GM18508 (cell line): ENCODE measurements around the gene HSD17B2.

Experiments
- ATAC-seq: cut with Tn5 transposase; IDR thresholded peaks from one replicate; pipeline ENCODE4 v1.9.1; 2021; ENCODE audit warnings: moderate number of reproducible peaks; ENCODE audit not compliant: insufficient read depth, unreplicated experiment

Gene HSD17B2

DNA sequence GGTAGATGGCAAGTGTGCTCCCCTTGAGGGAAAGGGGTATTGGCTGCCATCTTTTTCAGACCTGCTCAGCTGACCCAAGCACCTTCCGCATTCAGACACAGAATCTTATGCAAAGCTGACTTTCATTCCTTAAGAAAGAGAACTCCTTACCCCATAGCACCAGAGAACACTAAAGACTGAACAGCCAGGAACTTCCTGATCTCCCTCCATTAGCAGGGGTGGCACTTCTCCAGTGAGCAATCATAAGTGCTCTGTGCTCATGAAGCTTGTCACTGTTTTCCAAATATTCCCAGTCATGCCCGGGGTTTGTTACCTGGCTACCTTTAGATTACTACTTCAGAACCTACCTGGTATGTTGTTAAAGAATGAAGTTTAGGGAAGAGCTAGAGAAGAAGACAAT is 11.9 kb downstream of the HSD17B2 start:
- no peak for ATAC-seq

DNA sequence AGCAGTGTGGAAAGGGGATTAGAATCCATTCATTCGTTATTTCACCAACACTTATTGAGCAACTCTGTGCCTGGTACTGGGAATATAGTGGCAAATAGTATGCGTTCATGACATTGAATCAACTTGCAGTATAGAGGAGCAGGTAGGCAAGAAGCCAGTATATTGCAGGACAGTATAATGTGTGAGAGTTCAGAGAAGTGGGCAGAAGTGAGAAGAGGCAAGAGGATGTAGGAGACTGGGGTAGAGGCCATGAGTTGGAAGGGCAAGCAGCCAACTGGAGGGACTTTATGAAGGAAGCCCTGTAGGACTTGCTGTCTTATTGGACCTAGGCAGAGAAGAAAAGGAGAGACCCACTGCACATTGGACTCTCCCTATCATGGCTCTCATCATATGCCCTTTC is 12.3 kb downstream of the HSD17B2 start:
- ATAC-seq, result no peak

DNA sequence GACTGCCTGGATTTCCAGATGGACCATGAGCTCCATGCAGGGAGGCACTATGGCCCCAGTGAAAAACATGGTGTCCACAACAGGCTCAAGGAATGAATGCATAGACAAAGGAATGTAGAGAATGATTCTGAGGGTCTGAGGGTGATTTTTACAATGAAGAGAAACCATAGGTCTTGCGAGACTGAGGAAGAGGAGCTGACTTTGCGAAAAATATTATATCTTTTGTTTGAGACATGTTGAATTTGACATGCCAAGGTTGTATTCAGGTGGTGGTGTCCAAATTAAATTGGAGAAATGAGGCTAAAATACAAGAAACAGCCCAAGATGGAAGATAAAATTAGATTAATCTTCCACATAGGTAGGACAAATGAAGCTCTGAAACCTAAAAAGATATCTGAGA is 12.7 kb downstream of the HSD17B2 start:
- ATAC-seq, result no peak

DNA sequence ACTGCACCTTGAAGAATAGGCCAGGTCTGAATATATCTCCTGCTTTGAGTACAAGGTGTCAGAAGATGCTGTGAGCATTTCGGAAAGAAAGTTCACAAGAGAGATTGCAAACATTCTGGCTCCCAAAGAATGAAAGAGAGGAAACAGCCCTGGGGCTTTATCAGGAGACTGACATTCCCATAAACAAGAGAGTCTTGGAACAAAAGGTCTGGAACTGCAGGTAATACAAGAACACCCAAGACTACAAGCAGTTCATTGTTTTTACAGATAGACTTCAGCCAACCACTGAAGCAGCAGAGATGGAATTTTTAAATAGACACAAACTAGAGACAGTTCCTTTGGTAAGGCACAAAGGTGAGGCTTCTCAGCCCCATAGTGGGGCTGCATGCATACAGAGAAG is 14.4 kb downstream of the HSD17B2 start:
- no peak for ATAC-seq

GRCh38 chr16:82050506-82050905 is 15.5 kb downstream of the HSD17B2 start:
- ATAC-seq, result no peak

GRCh38 chr16:82050909-82051357 is 15.9 kb downstream of the HSD17B2 start:
- no peak for ATAC-seq

DNA sequence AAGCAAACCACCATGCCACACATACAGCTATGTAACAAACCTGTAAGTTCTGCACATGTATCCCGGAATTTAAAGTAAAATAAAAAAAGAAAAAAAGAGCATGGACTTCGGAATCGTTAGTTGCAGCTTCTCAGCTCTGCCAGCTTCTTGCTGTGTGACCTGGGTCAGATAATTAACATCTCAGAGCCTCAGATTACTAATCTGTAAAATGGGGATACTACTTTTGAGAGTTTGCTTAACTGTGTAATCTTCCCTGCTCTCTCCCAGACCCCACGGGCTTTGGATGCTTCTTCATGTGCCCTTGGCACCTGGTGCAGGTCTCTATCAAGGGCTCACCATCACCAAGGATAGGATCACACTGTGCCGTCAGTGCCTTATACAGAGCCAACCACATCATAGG is 16.6 kb downstream of the HSD17B2 start:
- ATAC-seq, result no peak

DNA sequence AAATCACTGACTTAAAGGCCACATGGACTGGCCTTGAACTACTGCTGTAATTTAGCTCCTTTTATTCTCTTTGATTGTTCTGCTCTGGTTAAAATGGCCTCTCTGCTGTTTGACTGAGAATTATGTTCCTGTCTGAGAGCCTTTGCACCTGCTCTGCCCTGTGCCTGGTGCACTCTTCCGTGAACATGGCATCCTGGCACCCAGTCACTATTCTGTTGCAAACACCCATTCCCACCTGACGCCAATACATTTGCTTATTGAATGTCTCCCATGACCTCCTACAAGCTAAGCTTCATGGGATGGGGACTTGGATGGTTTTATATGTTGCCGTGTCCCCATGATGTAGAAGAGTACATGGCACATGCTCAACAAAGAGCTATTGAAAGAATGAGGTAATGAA is 20.1 kb downstream of the HSD17B2 start:
- ATAC-seq, result no peak

DNA sequence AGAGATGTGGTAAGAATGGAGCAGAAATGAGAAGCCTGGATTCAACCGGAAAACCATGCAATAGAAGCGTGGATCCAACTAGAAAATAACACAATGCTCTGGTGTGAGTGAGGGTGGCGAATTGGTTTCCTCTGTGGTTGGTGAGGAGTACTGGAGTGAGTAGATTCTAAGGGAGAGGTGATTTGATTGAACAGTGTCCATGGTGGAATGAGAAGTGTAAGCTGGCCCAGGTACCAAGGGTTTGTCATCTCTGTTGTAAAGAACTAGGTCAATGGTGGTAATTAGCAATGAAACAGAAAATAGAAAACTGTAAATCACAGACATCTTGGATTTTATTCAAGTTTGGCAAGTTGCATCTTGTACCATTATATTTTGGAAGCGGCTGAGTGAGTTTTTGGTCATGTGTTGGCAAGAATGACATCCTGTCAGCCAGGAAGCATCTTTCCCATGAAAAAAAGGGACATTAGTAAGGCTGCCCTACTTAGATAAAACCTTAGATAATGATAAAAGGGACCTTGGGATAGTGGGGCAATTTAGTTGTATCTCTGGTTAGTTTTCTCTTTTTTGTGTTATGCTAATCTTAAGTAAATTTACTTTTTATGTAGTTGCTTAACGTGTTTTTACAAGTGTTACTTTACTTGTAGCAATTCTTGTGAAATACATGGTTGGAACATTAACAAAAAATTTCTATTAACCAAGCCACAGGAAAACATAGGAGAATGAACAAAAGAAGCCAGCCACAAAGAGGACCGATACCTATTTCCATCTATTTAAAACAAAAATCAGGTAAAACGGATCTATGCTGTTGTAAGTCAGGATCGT is 20.9 kb downstream of the HSD17B2 start:
- ATAC-seq, result no peak

GRCh38 chr16:82056550-82056896 is 21.5 kb downstream of the HSD17B2 start:
- no peak for ATAC-seq

- ATAC-seq, result no peak
Measured at GRCh38 chr16:82059161-82059982, 24.3 kb downstream of the HSD17B2 start.

- ATAC-seq, result no peak
Measured at GRCh38 chr16:82059983-82060421, 24.9 kb downstream of the HSD17B2 start.

- ATAC-seq, result no peak
Measured at GRCh38 chr16:82061861-82062525, 26.9 kb downstream of the HSD17B2 start.

GRCh38 chr16:82062645-82063058 is 27.6 kb downstream of the HSD17B2 start:
- no peak for ATAC-seq

DNA sequence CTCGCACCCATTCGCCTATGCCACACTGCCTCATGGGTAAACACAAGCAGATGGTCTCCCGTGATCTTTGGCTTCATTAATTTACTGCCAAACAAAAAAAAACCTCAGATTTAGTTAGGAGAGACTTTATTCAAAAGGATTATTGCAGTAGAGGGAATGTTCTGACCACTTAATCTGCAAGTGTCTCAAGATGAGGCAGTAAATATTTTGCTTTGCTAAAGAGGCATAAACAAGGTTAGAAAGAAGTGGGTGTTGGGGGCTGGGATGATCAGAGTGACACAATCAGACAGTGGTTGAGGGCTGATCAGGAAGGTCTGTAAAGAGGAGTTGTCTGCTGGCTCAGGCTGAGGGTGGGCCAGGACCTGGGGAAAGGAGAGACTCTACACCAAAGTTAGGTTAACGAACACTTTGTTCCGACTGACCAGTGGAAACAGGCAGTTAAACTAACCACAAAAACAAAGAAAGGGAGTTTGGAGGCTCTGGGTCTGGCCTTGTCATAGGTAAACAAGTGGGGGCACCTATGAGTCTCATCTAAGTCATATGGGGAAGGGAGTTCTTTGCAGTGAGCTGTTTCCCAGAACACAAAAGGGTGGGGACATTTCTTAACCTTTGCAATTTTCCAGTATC is 28.5 kb downstream of the HSD17B2 start:
- ATAC-seq, result no peak

DNA sequence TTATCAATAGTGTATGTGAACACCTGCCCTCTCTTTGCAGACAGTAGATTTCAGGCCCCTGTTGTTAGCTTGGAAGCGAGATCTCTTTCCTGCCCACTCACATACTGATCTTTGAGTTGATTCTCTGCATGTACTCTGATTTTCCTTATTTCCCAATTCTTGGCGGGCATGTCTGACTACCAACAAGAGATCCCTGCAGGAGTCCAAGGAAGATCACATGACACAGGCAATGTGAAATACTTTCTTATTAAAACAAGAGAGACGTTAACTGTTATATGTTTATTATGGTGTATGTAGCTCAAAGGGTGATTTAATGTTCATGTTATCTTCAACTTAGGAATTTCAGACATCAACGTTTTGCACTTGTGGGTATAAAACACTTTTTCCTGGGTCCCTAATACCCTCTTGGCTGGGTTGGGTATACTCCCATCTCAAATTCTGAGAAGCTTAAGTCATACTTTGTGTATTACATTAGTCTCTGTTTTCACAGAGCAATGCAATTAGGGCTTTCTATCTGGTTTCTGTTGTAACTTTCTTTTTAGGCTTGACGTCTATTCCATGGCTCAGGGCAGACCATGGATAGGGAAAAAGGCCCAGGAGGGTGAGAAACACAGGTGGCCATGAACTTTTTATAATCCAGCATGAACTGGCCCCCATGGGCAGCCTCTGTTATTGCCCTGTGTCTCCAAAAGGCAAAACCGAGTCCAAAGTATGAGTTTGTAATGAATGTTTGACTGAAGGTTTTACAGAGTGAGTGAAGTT is 32.2 kb downstream of the HSD17B2 start:
- no peak for ATAC-seq

GRCh38 chr16:82067804-82068325 is 32.8 kb downstream of the HSD17B2 start:
- no peak for ATAC-seq

DNA sequence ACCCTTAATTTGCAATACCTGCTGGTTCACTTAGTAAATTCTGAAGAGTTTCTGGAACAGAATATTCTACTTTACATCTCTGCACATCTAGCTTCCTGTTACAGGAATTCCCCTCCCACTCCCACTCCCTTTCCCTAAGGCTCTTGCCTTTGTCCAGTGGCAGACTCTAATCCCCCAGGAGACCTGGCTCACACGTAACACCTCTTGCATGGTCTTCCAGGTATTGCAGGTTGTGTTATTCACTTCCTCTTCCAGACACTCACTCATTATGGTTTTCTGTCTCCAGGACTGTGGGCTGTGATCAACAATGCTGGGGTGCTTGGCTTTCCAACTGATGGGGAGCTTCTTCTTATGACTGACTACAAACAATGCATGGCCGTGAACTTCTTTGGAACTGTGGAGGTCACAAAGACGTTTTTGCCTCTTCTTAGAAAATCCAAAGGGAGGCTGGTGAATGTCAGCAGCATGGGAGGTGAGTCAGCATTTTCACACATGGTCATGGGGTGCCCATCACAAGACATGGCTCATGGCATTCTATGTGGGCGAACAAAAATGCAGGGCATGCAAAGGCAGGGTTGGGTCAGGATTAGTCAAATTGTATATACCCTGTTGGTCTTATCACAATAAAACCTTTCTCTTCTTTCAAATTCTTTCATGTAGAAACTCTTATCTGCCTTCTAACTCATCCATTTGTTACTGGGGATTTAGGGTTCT is 35.8 kb downstream of the HSD17B2 start:
- ATAC-seq, result no peak

- no peak for ATAC-seq
Measured at GRCh38 chr16:82071421-82071820, 36.4 kb downstream of the HSD17B2 start.
